T-helper 17 cell (primary cell): Measurements from ENCODE around the gene HOXB9. TPM values are rescaled to one million over a fixed set of nuclear protein-coding genes. Genes with fewer than 3 reads are reported as not detected.

Experiments
- ATAC-seq: fragments of 150-1000 bp; cut with Tn5 transposase; 2 replicates; pipeline ENCODE4 v1.10.0; 2021; ENCODE audit warnings: mild to moderate bottlenecking, moderate library complexity
- DNase-seq, 3 donors: peaks; one replicate each; pipeline versions ENCODE4 v3.0.0 to v3.0.0-alpha.2; 2020 to 2021
- H3K9me3 ChIP-seq: one replicate; pipeline ENCODE4 v1.7.0; 2013; ENCODE audit warnings: low read length, mild to moderate bottlenecking; ENCODE audit not compliant: control insufficient read depth, poor library complexity, severe bottlenecking
- H3K27ac Mint-ChIP-seq: one replicate; pipeline ENCODE4 v1.8.0; 2022; ENCODE audit warnings: mild to moderate bottlenecking, moderate library complexity, mixed read lengths
- H3K27me3 Mint-ChIP-seq: one replicate; pipeline ENCODE4 v1.8.0; 2022; ENCODE audit warnings: mixed read lengths
- H3K36me3 Mint-ChIP-seq: one replicate; pipeline ENCODE4 v1.8.0; 2022; ENCODE audit warnings: low read depth, mixed read lengths
- H3K4me1 Mint-ChIP-seq: one replicate; pipeline ENCODE4 v1.8.0; 2022; ENCODE audit warnings: mild to moderate bottlenecking, mixed read lengths
- H3K4me3 Mint-ChIP-seq: one replicate; pipeline ENCODE4 v1.8.0; 2022; ENCODE audit warnings: mild to moderate bottlenecking, moderate library complexity, mixed read lengths
- total RNA-seq, 4 donors: library from RNA in 2 of 4; stranded (reverse) in 2 of 4; gene quantifications; one replicate each; pipeline ENCODE4 v1.2.3 and lab custom pipeline; 2022 to 2026

HOXB9 gene
- total RNA-seq, 2 donors from 2014 or later, result 0.16 TPM; not detected in 1

DNA sequence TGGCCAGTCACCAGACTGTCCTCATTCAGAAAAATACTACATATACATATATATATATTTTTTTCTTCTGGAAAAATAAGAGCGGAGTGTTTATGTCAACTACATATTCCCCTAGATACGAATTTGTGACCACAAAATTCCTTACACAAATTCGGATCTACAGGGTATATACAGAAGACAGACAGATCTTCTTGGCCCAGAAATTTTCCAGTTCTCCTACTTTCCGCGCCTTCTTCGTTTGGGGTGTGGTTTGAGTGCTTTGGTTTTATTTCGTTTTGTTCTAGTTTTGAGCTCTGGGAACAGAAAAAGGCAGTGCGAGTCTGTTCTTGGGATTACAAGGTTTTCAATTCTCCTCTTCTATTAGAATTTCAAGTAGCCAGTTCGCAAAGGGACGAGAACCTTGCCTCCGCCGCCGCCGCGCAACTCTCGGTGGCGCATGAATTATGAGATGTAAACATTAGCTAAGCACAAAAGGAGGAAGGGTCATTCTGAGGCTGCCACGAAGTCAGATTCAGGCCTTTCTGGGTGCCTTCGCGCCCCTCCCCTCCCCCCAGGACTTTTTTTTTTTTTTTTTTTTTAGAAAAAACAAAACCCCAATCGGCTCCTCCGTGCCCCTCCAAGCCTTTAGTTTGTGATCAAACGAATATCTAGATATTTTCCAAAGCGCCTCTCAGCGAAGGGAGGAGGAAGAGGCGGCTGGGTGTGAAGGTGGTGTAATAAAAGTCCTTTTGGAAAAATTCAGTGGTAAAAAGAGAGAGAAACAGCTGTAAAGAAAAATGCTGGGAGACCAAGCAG is 46.2 kb downstream of the HOXB9 start:
- Mint-ChIP-seq H3K36me3 (peaks cover 2% of the 10 kb centered on the region), H3K4me3 (peak overlapping the region; percentile 72), H3K27ac (no peak overlapping the region), H3K4me1 (peaks cover 46% of the 10 kb centered on the region), H3K27me3 (peaks cover 57% of the 10 kb centered on the region)
- no peaks in the 10 kb centered on the region for H3K9me3 ChIP-seq
- ATAC-seq (no peak), DNase-seq (no peak)

GRCh38 chr17:48579471-48579759 is 46.7 kb downstream of the HOXB9 start:
- Mint-ChIP-seq H3K4me3 (peak overlapping the region; percentile 95), H3K27ac (peak overlapping the region; percentile 67), H3K27me3 (peaks cover 55% of the 10 kb centered on the region), H3K36me3 (peaks cover 2% of the 10 kb centered on the region), H3K4me1 (peaks cover 41% of the 10 kb centered on the region)
- no peak for ATAC-seq
- H3K9me3 ChIP-seq, result no peaks in the 10 kb centered on the region
- DNase-seq, result no peak

DNA sequence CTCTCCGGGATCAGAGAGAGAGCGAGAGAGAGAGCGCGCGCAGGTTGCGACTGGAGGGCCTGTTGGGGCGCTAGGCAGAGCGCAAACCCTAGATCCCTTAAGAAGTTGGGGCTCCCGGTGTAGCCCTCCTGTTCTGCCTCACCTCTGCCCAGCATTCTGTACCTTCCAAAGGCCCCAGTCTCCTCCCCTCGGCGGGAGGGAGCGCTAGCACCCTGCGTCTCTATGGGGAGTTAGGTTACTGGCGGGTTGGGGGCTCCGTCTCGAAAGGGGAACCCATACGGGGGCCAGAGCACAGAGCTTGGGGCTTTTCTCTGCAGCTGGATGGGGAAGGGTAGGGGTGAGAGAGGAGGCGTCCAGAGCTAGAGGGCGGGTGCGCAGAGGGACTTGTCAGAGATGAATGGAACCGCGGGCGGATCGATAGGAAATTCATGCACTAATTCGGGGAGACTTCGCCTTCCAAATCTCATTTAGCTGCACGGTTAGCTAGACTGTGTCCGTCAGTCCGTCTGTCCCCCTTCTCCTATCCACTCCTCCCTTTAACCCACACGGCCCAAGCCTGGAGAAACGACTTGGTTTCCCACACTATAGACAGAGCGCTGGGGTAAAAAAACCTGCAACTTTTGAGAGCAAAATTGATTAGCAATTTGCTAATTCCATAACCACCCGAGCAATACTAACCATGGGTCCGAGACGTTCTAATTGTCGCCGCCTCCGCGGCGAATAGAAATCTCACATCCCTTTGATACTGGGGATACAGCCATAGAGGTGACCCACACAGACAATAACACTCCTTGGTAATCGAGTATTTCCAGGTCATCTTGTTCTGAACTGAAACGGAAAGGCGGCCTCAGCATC is 47.3 kb downstream of the HOXB9 start:
- H3K4me1 Mint-ChIP-seq, result peaks cover 41% of the 10 kb centered on the region
- H3K27me3 Mint-ChIP-seq, result peaks cover 50% of the 10 kb centered on the region
- peak overlapping the region; percentile 95 for H3K4me3 Mint-ChIP-seq
- peaks cover 2% of the 10 kb centered on the region for H3K36me3 Mint-ChIP-seq
- peak; percentile 63 for ATAC-seq
- DNase-seq, result no peak
- H3K9me3 ChIP-seq, result no peaks in the 10 kb centered on the region
- peak overlapping the region; percentile 67 for H3K27ac Mint-ChIP-seq

DNA sequence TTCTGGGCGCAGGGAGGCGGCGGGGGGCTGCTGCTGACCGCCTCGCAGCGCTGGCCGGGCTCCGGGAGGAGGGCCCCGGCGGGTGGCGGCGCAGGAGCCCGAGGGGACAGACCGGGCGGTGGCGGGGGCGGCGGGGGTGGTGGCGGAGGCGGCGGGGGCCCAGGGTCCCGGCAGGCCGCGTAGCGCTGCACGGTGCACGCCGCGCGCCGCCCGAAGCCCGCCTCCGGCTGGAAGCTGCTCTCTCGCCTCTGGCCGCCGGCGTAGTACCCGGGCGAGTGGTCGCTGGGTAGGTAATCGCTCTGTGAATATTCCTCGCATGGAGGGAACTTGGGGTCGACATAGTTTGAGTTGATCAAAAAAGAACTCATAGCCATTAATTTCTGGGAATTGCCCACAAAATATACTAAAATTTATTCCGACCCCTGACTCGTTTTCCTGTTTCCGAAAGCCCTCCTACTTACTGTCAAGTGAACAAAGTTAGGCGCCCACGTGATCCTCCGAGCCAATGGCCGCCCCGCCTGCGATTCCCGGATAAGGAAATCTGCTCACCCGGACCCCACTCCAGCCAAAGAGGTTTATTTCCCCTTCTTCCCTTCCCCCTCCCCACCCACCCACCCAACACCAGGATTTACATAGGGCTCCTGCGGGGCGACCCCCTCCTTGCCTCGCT is 48.1 kb downstream of the HOXB9 start, which contains the start of gene HOXB4:
TSS of gene HOXB4 (minus strand) at position 405 of the 670 bp plus-strand sequence. CDS start at position 374, 31 bp downstream.
- peaks cover 2% of the 10 kb centered on the region for H3K36me3 Mint-ChIP-seq
- H3K4me1 Mint-ChIP-seq, result peaks cover 46% of the 10 kb centered on the region
- H3K4me3 Mint-ChIP-seq, result peak within 1 kb of the TSS; percentile 95
- peak; percentile 86 for ATAC-seq
- H3K27me3 Mint-ChIP-seq, result peaks cover 43% of the 10 kb centered on the region
- DNase-seq, result peak in 2 of 3 donors; percentile 56 to 60
- H3K27ac Mint-ChIP-seq, result peak within 1 kb of the TSS; percentile 67
- no peaks in the 10 kb centered on the region for H3K9me3 ChIP-seq

DNA sequence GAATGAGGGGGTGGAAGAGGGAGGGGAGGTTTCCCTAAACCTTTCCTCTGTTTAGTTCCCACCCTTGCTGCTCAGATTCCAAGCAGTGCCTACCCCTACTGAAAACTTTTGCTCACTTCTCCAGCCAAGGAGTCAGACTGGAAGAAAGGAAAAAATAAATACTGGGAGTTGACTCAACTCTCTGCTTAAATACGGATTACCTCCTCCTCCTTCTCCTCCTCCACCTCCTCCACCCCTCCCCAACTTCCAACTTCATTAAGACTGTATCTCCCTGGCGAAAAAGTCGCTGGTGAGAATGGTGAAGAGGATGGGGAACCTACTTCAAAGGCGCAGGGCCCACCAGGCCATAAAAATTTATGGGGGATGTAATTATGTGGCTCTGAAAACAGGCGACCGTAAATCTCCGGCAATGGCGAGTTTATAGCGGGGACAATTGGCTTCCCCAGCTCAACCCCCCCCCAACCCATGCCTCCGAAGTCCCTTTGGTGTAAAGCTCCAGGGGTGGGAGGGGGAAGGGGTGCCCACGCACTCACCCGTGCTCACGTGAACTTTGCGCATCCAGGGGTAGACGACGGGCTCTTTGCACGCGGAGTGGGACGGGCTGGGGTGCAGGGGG is 48.7 kb downstream of the HOXB9 start:
- Mint-ChIP-seq H3K36me3 (peaks cover 2% of the 10 kb centered on the region), H3K4me3 (peak overlapping the region; percentile 81), H3K27ac (no peak overlapping the region), H3K27me3 (peaks cover 36% of the 10 kb centered on the region), H3K4me1 (peaks cover 43% of the 10 kb centered on the region)
- H3K9me3 ChIP-seq, result no peaks in the 10 kb centered on the region
- ATAC-seq, result peak; percentile 14
- DNase-seq, result no peak

- Mint-ChIP-seq H3K27me3 (peaks cover 35% of the 10 kb centered on the region), H3K36me3 (peaks cover 4% of the 10 kb centered on the region), H3K4me1 (peaks cover 41% of the 10 kb centered on the region), H3K27ac (no peak overlapping the region), H3K4me3 (peak overlapping the region; percentile 81)
- DNase-seq, result no peak
- H3K9me3 ChIP-seq, result no peaks in the 10 kb centered on the region
- ATAC-seq, result no peak
Observed at GRCh38 chr17:48576479-48577309, 49.5 kb downstream of the HOXB9 start.

DNA sequence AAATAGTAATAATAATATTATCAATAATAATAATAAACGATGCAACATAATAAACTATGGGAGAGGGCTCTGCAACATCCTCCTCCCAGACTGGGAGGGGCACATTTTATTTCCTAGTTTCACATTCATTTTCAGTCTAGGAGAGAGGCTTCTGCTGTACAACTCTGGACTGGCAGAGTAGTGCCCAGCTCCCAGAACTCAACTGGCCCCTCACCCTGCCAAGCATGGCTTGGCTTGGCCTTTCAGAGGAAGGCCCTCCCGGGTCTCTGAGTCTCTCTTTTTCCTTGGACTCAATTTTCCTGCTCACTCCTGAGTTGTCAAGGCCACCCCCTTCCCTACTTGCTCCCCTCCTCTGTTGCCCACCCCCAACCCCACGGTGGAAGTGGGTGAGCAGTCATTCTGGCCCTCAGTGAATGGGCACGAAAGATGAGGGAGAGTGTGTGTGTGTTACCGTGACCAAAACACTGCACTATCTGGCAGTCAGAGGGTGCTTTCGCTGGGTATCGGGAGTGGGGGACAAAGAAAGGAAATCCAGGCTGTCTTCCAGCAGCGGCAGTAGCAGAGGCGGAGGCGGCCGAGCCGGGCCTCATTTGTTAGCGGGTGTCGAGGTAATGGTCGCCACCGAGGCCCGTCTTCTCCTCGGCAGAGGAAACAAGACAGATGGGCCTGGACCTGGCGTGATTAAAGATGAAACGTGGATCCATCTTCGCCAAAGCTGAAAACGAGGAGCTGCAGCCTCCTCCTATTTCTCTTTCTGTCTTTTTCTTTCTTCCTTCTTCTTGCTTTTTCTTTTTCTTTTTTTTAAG is 50.3 kb downstream of the HOXB9 start:
- Mint-ChIP-seq H3K27ac (no peak overlapping the region), H3K36me3 (peaks cover 5% of the 10 kb centered on the region), H3K4me1 (peaks cover 36% of the 10 kb centered on the region), H3K4me3 (no peak overlapping the region), H3K27me3 (peaks cover 28% of the 10 kb centered on the region)
- ATAC-seq, result no peak
- DNase-seq, result no peak
- H3K9me3 ChIP-seq, result no peaks in the 10 kb centered on the region

DNA sequence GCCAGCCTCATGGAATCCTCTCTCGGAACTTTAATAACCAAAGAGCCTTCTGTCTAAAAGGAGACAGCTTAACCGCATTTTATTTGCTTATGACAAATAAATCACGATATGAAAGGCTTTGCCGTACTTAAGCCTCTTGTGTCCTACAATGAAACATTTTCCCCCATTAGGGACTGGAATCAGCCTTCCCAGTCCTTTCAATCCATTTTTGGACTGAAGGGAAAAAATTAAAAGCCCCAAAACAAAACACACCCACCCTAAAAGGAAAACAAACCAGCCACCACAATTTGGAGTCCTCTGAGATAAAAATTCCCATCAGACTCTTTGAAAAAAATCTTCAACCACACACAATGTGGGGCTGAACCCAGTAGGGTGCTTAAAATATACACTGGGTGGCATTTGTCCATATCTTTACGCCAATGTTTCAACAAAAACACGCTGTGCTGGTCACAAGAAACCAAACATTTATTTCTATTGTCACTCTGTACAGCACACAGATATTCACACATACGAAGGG is 51.0 kb downstream of the HOXB9 start:
- DNase-seq (no peak), ATAC-seq (no peak)
- Mint-ChIP-seq H3K4me1 (peaks cover 30% of the 10 kb centered on the region), H3K4me3 (no peak overlapping the region), H3K27ac (no peak overlapping the region), H3K27me3 (peaks cover 21% of the 10 kb centered on the region), H3K36me3 (peaks cover 5% of the 10 kb centered on the region)
- H3K9me3 ChIP-seq, result no peaks in the 10 kb centered on the region

- Mint-ChIP-seq H3K4me1 (peaks cover 27% of the 10 kb centered on the region), H3K27me3 (peaks cover 15% of the 10 kb centered on the region), H3K4me3 (no peak overlapping the region), H3K36me3 (peaks cover 5% of the 10 kb centered on the region), H3K27ac (no peak overlapping the region)
- H3K9me3 ChIP-seq, result no peaks in the 10 kb centered on the region
- DNase-seq, result no peak
- no peak for ATAC-seq
Observed at GRCh38 chr17:48574505-48575065, 51.6 kb downstream of the HOXB9 start.

- DNase-seq (no peak), ATAC-seq (no peak)
- H3K27ac Mint-ChIP-seq, result no peak overlapping the region
- peaks cover 3% of the 10 kb centered on the region for H3K36me3 Mint-ChIP-seq
- no peaks in the 10 kb centered on the region for H3K9me3 ChIP-seq
- H3K27me3 Mint-ChIP-seq, result peaks cover 6% of the 10 kb centered on the region
- H3K4me1 Mint-ChIP-seq, result peaks cover 17% of the 10 kb centered on the region
- no peak overlapping the region for H3K4me3 Mint-ChIP-seq
Observed at GRCh38 chr17:48571826-48572417, 54.2 kb downstream of the HOXB9 start.
